HepG2 (cell line): Measurements from ENCODE around the gene CTRL. TPM values are rescaled to one million over a fixed set of nuclear protein-coding genes. Genes with fewer than 3 reads are reported as not detected.

ENCODE experiments used
- EZH2 ChIP-seq: conservative IDR thresholded peaks from 2 replicates; pipeline ENCODE4 v1.6.1; 2012; ENCODE audit warnings: mild to moderate bottlenecking, low read depth, low read length, moderate library complexity
- FOXA1 ChIP-seq, 2 experiments: fragments of 450-650 bp in 1 of 2; sonication (generic) in 1 of 2; formaldehyde crosslinking in 1 of 2; IDR thresholded peaks; 2 replicates each; pipeline versions ENCODE4 v1.4.0 to v1.6.1; 2016 to 2020; ENCODE audit warnings: missing genetic modification reagents in 1 of 2
- HNRNPH1 ChIP-seq: fragments of 200-400 bp; formaldehyde crosslinking; optimal IDR thresholded peaks from 2 replicates; pipeline ENCODE3; 2017; ENCODE audit warnings: mild to moderate bottlenecking, low read depth, low read length
- MBD4 ChIP-seq: IDR thresholded peaks from 2 replicates; pipeline ENCODE4 v1.6.1; 2012; ENCODE audit warnings: low read length, inconsistent platforms, borderline replicate concordance
- MED13 ChIP-seq: sonication (generic); formaldehyde crosslinking; IDR thresholded peaks from 2 replicates; pipeline ENCODE4 v1.5.0; 2020; ENCODE audit warnings: missing genetic modification reagents
- MXI1 ChIP-seq: IDR thresholded peaks from 3 replicates; pipeline ENCODE4 v1.6.1; 2012; ENCODE audit warnings: low read depth, low read length, inconsistent platforms, borderline replicate concordance
- POLR2A ChIP-seq, 2 experiments: IDR thresholded peaks; 2 replicates each; pipeline ENCODE4 v1.6.1; 2011; ENCODE audit warnings: low read depth in 2 of 2, low read length in 2 of 2, mild to moderate bottlenecking in 1 of 2, moderate library complexity in 1 of 2; ENCODE audit not compliant: insufficient read depth in 1 of 2
- YEATS2 ChIP-seq: sonication (generic); formaldehyde crosslinking; IDR thresholded peaks from 2 replicates; pipeline ENCODE4 v1.4.0; 2020; ENCODE audit warnings: missing genetic modification reagents, borderline replicate concordance
- ZNF333 ChIP-seq: sonication (generic); formaldehyde crosslinking; IDR thresholded peaks from 2 replicates; pipeline ENCODE4 v1.4.0; 2020; ENCODE audit warnings: mild to moderate bottlenecking, missing genetic modification reagents, borderline replicate concordance
- ZNF33B ChIP-seq: sonication (generic); formaldehyde crosslinking; IDR thresholded peaks from 2 replicates; pipeline ENCODE4 v1.5.1; 2020; ENCODE audit warnings: mild to moderate bottlenecking, missing genetic modification reagents
- ZNF567 ChIP-seq: sonication (generic); formaldehyde crosslinking; IDR thresholded peaks from 2 replicates; pipeline ENCODE4 v1.8.1; 2023; ENCODE audit warnings: mild to moderate bottlenecking, missing genetic modification reagents, borderline replicate concordance
- ZNF607 ChIP-seq: sonication (generic); formaldehyde crosslinking; IDR thresholded peaks from 2 replicates; pipeline ENCODE4 v1.5.1; 2020; ENCODE audit warnings: missing genetic modification reagents, mild to moderate bottlenecking, borderline replicate concordance
- ZNF749 ChIP-seq: sonication (generic); formaldehyde crosslinking; IDR thresholded peaks from 2 replicates; pipeline ENCODE4 v1.8.0; 2022; ENCODE audit warnings: mild to moderate bottlenecking, missing genetic modification reagents, moderate library complexity, borderline replicate concordance
- polyA plus RNA-seq, 8 experiments: library from polyadenylated mRNA; depleted of rRNA in 3 of 8; stranded (reverse) in 7 of 8; unstranded in 1 of 8; fragments of >200 nt; fragmentation: Illumina TruSeq in 4 of 8; extraction: Trizol in 4 of 8; gene quantifications; 2 replicates each; pipeline versions ENCODE4 v1.2.1 to v1.2.3, GENCODE V29; 2011 to 2016; ENCODE audit warnings: low read depth in 4 of 8, missing spikeins in 1 of 8, mixed read lengths in 1 of 8; ENCODE audit not compliant: insufficient read depth in 1 of 8
- total RNA-seq, 5 experiments: library from RNA; depleted of rRNA; stranded (reverse); fragments of >200 nt; fragmentation: Illumina TruSeq; extraction: Trizol; gene quantifications; 2 replicates each; pipeline ENCODE4 v1.2.3, GENCODE V29; 2016; ENCODE audit warnings: low read depth in 1 of 5
- TF ChIP-seq, protein P1 (sequence below): sonication (generic); formaldehyde crosslinking; IDR thresholded peaks from 2 replicates; pipeline ENCODE4 v1.4.0; 2020; ENCODE audit warnings: missing genetic modification reagents, mild to moderate bottlenecking, borderline replicate concordance
- TF ChIP-seq, protein P2 (sequence below): IDR thresholded peaks from 2 replicates; pipeline ENCODE4 v1.6.1; 2016
- TF ChIP-seq, protein P3 (sequence below): sonication (generic); formaldehyde crosslinking; IDR thresholded peaks from 2 replicates; pipeline ENCODE4 v1.4.0; 2020; ENCODE audit warnings: missing genetic modification reagents, borderline replicate concordance
- TF ChIP-seq, protein P4 (sequence below): sonication (generic); formaldehyde crosslinking; IDR thresholded peaks from 2 replicates; pipeline ENCODE4 v1.4.0; 2020; ENCODE audit warnings: mild to moderate bottlenecking, missing genetic modification reagents
- TF ChIP-seq, protein P5 (sequence below): sonication (generic); formaldehyde crosslinking; IDR thresholded peaks from 2 replicates; pipeline ENCODE4 v1.4.0; 2020; ENCODE audit warnings: missing genetic modification reagents
- TF ChIP-seq, protein P6 (sequence below), 2 experiments: sonication (generic) in 1 of 2; formaldehyde crosslinking in 1 of 2; IDR thresholded peaks; 2 replicates each; pipeline versions ENCODE4 v1.5.1 to v1.6.1; 2011 to 2020; ENCODE audit warnings: borderline replicate concordance in 1 of 2, low read depth in 1 of 2, low read length in 1 of 2, mild to moderate bottlenecking in 1 of 2, missing genetic modification reagents in 1 of 2, moderate library complexity in 1 of 2

Gene CTRL
- total and polyA plus RNA-seq, 2 of the 13 experiments (the other 11 are each of a cell fraction or from before 2014, with no cell fraction given), result 1.9 to 2.7 TPM

DNA sequence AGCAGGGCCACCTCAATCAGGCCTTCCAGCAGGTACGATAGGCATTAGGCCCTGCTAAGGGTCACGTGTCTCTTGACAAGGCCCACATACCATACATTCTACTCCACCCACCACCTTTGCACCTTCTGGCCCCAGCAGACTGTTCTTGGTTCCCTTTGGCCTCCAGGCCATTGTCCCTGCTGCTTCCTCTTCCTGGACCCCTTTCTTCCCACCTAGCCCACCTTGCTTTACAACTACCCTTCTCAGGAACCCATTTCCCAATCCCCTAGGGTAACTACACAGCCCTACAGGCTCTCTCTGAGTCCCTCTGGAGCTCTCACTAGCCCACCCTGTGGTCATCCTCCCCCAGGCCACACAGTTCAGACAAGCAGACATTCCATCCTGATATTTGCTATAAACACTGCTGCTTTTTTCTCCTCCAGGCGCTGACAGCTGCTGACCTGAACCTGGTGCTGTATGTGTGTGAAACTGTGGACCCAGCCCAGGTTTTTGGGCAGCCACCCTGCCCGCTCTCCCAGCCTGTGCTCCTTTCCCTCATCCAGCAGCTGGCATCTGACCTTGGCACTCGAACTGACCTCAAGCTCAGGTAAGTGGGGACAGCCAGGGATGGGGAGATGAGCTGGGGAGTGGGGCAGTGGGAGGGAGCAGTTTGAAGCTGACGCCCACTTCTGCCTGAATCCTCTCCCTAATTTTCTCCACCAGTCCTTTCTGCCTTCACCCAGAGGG, 48.4 kb downstream of the CTRL start (continued):
- TF ChIP-seq, protein P1, sequence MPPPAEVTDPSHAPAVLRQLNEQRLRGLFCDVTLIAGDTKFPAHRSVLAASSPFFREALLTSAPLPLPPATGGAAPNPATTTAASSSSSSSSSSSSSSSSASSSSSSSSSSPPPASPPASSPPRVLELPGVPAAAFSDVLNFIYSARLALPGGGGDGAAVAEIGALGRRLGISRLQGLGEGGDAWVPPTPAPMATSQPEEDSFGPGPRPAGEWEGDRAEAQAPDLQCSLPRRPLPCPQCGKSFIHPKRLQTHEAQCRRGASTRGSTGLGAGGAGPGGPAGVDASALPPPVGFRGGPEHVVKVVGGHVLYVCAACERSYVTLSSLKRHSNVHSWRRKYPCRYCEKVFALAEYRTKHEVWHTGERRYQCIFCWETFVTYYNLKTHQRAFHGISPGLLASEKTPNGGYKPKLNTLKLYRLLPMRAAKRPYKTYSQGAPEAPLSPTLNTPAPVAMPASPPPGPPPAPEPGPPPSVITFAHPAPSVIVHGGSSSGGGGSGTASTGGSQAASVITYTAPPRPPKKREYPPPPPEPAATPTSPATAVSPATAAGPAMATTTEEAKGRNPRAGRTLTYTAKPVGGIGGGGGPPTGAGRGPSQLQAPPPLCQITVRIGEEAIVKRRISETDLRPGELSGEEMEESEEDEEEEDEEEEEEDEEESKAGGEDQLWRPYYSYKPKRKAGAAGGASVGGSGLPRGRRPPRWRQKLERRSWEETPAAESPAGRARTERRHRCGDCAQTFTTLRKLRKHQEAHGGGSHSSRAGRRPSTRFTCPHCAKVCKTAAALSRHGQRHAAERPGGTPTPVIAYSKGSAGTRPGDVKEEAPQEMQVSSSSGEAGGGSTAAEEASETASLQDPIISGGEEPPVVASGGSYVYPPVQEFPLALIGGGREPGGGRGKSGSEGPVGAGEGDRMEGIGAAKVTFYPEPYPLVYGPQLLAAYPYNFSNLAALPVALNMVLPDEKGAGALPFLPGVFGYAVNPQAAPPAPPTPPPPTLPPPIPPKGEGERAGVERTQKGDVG (CRISPR knock-in tag), result no peak
- no peak for TF ChIP-seq ZNF607 (CRISPR knock-in tag)
- TF ChIP-seq, protein P2, sequence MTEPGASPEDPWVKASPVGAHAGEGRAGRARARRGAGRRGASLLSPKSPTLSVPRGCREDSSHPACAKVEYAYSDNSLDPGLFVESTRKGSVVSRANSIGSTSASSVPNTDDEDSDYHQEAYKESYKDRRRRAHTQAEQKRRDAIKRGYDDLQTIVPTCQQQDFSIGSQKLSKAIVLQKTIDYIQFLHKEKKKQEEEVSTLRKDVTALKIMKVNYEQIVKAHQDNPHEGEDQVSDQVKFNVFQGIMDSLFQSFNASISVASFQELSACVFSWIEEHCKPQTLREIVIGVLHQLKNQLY, result no peak
- no peak for TF ChIP-seq ZNF749 (CRISPR knock-in tag)
- TF ChIP-seq MED13 (CRISPR knock-in tag), result no peak
- TF ChIP-seq, protein P3, sequence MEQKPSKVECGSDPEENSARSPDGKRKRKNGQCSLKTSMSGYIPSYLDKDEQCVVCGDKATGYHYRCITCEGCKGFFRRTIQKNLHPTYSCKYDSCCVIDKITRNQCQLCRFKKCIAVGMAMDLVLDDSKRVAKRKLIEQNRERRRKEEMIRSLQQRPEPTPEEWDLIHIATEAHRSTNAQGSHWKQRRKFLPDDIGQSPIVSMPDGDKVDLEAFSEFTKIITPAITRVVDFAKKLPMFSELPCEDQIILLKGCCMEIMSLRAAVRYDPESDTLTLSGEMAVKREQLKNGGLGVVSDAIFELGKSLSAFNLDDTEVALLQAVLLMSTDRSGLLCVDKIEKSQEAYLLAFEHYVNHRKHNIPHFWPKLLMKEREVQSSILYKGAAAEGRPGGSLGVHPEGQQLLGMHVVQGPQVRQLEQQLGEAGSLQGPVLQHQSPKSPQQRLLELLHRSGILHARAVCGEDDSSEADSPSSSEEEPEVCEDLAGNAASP (CRISPR knock-in tag), result no peak
- peak in 1 of 2 experiments; percentile 34; a peak in 1 of 4 replicates for TF ChIP-seq POLR2A (IDR thresholded peaks at IDR 0.05; ENCODE audit: insufficient read depth in 1 of 2, low read depth in 2 of 2, low read length in 2 of 2)
- no peak for TF ChIP-seq HNRNPH1
- no peak for TF ChIP-seq YEATS2 (CRISPR knock-in tag)
- no peak for TF ChIP-seq MXI1
- TF ChIP-seq EZH2, result no peak
- no peak for TF ChIP-seq FOXA1 (IDR thresholded peaks at IDR 0.05)
- TF ChIP-seq FOXA1 (CRISPR knock-in tag; IDR thresholded peaks at IDR 0.05), result no peak
- TF ChIP-seq, protein P4, sequence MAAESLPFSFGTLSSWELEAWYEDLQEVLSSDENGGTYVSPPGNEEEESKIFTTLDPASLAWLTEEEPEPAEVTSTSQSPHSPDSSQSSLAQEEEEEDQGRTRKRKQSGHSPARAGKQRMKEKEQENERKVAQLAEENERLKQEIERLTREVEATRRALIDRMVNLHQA (CRISPR knock-in tag), result no peak
- no peak for TF ChIP-seq MBD4
- TF ChIP-seq ZNF33B (CRISPR knock-in tag), result no peak
- TF ChIP-seq ZNF567 (CRISPR knock-in tag), result 0 out of 2 replicates have a peak, but pooled peaks have one; percentile 69
- TF ChIP-seq, protein P5, sequence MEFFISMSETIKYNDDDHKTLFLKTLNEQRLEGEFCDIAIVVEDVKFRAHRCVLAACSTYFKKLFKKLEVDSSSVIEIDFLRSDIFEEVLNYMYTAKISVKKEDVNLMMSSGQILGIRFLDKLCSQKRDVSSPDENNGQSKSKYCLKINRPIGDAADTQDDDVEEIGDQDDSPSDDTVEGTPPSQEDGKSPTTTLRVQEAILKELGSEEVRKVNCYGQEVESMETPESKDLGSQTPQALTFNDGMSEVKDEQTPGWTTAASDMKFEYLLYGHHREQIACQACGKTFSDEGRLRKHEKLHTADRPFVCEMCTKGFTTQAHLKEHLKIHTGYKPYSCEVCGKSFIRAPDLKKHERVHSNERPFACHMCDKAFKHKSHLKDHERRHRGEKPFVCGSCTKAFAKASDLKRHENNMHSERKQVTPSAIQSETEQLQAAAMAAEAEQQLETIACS (CRISPR knock-in tag), result 0 out of 2 replicates have a peak, but pooled peaks have one; percentile 32
- TF ChIP-seq, protein P6, sequence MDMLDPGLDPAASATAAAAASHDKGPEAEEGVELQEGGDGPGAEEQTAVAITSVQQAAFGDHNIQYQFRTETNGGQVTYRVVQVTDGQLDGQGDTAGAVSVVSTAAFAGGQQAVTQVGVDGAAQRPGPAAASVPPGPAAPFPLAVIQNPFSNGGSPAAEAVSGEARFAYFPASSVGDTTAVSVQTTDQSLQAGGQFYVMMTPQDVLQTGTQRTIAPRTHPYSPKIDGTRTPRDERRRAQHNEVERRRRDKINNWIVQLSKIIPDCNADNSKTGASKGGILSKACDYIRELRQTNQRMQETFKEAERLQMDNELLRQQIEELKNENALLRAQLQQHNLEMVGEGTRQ (IDR thresholded peaks at IDR 0.05; ENCODE audit: low read depth, low read length), result peak; percentile 64
- TF ChIP-seq, protein P6 (CRISPR knock-in tag; IDR thresholded peaks at IDR 0.05; ENCODE audit: borderline replicate concordance), result no peak; the same call in 1 of the 2 replicates
- TF ChIP-seq ZNF333, result no peak
